Spleen (tissue), 7 donors: Measurements from ENCODE around the gene DLG1.

ENCODE experiments used
- CTCF ChIP-seq, 11 experiments: fragments of 200-600 bp in 7 of 11; fragments of 450-650 bp in 4 of 11; sonication (generic) in 4 of 11; IDR thresholded peaks in 8 of 11; conservative IDR thresholded peaks in 3 of 11; 1 replicate in 7 of 11; 2 replicates in 4 of 11; pipeline versions ENCODE4 v1.4.0 to v1.8.0; 2016 to 2021; ENCODE audit warnings: antibody characterized with exemption in 11 of 11, inconsistent platforms in 4 of 11, mild to moderate bottlenecking in 1 of 11
- POLR2A ChIP-seq, 3 donors: fragments of 450-650 bp; IDR thresholded peaks; one replicate each; pipeline ENCODE4 v1.5.1; 2017; ENCODE audit warnings: antibody characterized with exemption in 3 of 3, mild to moderate bottlenecking in 1 of 3
- donor health status: DM: no; HTN: no; CAD: no; lungs with moderate emphysema.
- donor health status: DM: no; HTN: no; CAD: no.
- donor health status: DM: no; HTN: no; CAD: no.

GRCh38 chr3:197298945-197299854 lies 788 bp upstream of the DLG1 start:
- TF ChIP-seq CTCF (IDR thresholded peaks at IDR 0.05 in 8 of 11, conservative IDR thresholded peaks at IDR 0.05 in 3 of 11): no peak
- no peak for TF ChIP-seq POLR2A (IDR thresholded peaks at IDR 0.05)
